IPS-20b (cell line): ENCODE measurements around the gene SLCO2B1.

Source experiments
- H3K27ac ChIP-seq: one replicate; pipeline ENCODE4 v1.5.1; 2013; ENCODE audit warnings: low read length
- H3K27me3 ChIP-seq: 2 replicates; pipeline ENCODE4 v1.6.1; 2013; ENCODE audit warnings: mild to moderate bottlenecking, low read length, inconsistent platforms; ENCODE audit not compliant: insufficient read depth
- H3K36me3 ChIP-seq: 2 replicates; pipeline ENCODE4 v1.6.1; 2013; ENCODE audit warnings: low read depth, mild to moderate bottlenecking, inconsistent platforms, low read length, moderate library complexity; ENCODE audit not compliant: insufficient read depth
- H3K4me1 ChIP-seq: 2 replicates; pipeline ENCODE4 v1.6.1; 2013; ENCODE audit warnings: mild to moderate bottlenecking, control low read depth, inconsistent platforms, low read length, moderate library complexity; ENCODE audit not compliant: insufficient read depth
- H3K4me3 ChIP-seq: 2 replicates; pipeline ENCODE4 v1.5.1; 2013; ENCODE audit warnings: mild to moderate bottlenecking, low read length, inconsistent platforms
- H3K9ac ChIP-seq: 2 replicates; pipeline ENCODE4 v1.6.1; 2013; ENCODE audit warnings: low read depth, mild to moderate bottlenecking, inconsistent platforms, low read length, moderate library complexity
- H3K9me3 ChIP-seq: 2 replicates; pipeline ENCODE4 v1.6.1; 2013; ENCODE audit warnings: mild to moderate bottlenecking, low read depth, low read length, inconsistent platforms; ENCODE audit not compliant: insufficient read depth

The SLCO2B1 gene

GRCh38 chr11:75249704-75250103 is 98.8 kb downstream of the SLCO2B1 start:
- H3K9ac ChIP-seq, result no peak overlapping the region

GRCh38 chr11:75254326-75254725 is 103.4 kb downstream of the SLCO2B1 start:
- H3K27me3 ChIP-seq, result no peaks in the 10 kb centered on the region; the same call in 1 of the 2 replicates
- H3K36me3 ChIP-seq, result no peaks in the 10 kb centered on the region
- H3K9me3 ChIP-seq, result peaks cover 15% of the 10 kb centered on the region
- H3K4me1 ChIP-seq, result no peaks in the 10 kb centered on the region
- no peak overlapping the region for H3K27ac ChIP-seq
- no peak overlapping the region for H3K9ac ChIP-seq
- no peak overlapping the region for H3K4me3 ChIP-seq

More at GRCh38 chr11:75249704-75250103, 98.8 kb downstream of the SLCO2B1 start:
- H3K4me1 ChIP-seq, result no peaks in the 10 kb centered on the region
- peaks cover 13% of the 10 kb centered on the region for H3K9me3 ChIP-seq
- H3K27me3 ChIP-seq, result peaks cover 15% of the 10 kb centered on the region
- H3K36me3 ChIP-seq, result no peaks in the 10 kb centered on the region
- H3K27ac ChIP-seq, result no peak overlapping the region
- no peak overlapping the region for H3K4me3 ChIP-seq
